ENCODE data around the gene ADGRF5.
A peak's percentile ranks its signal among the peaks of the same experiment; 100 is the strongest.

Gene ADGRF5, protein sequence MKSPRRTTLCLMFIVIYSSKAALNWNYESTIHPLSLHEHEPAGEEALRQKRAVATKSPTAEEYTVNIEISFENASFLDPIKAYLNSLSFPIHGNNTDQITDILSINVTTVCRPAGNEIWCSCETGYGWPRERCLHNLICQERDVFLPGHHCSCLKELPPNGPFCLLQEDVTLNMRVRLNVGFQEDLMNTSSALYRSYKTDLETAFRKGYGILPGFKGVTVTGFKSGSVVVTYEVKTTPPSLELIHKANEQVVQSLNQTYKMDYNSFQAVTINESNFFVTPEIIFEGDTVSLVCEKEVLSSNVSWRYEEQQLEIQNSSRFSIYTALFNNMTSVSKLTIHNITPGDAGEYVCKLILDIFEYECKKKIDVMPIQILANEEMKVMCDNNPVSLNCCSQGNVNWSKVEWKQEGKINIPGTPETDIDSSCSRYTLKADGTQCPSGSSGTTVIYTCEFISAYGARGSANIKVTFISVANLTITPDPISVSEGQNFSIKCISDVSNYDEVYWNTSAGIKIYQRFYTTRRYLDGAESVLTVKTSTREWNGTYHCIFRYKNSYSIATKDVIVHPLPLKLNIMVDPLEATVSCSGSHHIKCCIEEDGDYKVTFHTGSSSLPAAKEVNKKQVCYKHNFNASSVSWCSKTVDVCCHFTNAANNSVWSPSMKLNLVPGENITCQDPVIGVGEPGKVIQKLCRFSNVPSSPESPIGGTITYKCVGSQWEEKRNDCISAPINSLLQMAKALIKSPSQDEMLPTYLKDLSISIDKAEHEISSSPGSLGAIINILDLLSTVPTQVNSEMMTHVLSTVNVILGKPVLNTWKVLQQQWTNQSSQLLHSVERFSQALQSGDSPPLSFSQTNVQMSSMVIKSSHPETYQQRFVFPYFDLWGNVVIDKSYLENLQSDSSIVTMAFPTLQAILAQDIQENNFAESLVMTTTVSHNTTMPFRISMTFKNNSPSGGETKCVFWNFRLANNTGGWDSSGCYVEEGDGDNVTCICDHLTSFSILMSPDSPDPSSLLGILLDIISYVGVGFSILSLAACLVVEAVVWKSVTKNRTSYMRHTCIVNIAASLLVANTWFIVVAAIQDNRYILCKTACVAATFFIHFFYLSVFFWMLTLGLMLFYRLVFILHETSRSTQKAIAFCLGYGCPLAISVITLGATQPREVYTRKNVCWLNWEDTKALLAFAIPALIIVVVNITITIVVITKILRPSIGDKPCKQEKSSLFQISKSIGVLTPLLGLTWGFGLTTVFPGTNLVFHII (N-terminal part only)

DNA sequence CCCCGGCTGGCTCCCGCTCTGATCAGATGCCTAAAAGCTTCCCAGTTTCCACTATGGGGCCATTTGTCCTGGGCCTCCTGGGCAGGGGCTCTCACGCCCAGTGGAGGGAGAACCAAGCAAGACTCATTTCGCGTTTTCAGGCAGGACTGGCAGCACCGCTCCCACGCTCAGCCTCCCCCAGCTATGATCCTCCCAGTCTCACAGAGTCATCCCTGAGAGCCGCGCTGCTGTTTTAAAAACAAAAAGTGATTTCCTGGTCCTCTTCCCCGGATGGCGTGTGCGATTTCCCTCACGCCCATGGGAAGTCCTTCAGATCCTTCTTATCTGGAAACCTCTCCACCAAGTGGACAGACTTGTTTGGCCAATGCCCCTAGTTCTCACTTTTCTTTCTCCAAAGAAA lies at the start of gene ADGRF5:
ADGRF5 (minus strand) TSS at position 208 of the 400 bp plus-strand sequence. CDS start 15,176 bp downstream, outside the sequence.
- DNase-seq = no peak

DNA sequence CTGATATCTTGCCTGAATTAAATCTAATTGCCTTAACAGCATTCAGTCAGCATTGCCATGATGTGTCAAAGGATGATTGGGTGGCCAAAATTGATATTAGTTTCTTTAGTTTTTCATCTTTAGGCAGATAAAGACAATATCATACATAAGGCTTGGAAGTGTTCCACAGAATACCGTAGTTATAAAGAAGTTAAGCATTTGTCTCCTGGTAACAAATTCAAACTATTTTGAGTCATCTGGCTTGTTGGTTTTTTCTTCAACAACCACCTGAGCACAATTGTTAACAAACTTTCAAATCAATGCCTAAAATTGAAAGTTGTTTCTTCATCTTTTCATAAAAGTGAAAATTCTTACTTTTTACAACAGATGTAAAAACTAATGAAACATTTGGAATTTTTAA lies 47.5 kb upstream of the ADGRF5 start:
- DNase-seq = peak; percentile 10

DNA sequence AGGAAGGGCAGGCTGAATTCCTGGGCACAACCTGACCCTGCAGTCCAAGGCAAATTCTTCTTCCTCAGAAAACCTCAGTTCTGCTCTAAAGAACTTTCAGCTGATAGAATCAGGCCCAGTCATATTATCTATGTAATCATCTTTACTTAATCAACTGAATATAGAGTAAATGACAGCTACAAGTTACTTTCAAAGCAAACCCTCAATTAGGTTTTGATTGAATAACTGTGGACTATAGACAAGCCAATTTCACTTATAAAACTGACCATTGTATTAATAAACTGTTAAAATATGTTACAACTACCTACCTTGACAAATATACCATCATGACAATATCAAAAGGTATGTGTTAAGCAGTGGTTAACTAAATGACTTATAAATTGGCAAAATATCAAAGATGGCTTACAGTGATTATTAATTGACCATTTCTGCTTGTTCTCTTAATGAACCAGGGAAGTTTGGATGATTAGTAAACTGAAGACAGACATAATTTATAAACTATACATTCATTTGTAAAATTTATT lies 46.1 kb upstream of the ADGRF5 start:
- DNase-seq = no peak

DNA sequence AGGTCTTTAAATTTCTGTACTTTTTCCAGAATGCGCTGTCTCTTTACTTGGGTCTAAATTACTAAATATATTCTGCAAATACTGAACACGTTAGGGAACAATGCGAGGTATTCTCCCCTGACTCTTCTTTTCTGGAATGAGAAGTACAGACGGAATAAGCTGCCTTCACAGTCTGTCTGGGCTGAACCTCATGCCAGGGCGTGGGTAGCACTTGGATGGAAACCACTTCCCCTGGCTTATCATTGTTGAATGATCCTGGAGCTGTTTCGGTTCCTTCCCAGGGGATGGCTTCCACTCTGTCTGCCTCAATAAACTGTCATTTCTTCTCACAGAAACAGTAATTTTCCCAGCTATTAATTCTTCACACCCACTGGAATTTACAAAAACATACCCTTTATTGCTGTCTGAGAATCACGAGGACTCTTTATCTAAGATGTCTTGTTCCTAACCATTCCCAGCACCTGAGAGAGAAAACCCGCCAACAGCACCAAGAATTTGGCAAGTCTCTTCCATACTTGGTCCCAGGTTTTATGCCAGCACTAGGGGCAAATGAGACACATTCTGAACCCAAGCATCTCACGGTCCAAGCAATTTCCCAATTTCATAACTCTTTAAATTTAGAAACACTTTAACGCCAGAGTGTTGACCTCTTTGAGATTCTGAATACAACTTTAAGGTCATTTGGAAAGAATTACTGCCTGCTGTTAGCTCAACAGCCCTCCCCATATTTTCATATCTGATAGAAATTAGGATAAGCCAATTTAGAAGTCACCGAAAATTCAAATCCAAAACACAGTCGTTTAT lies 43.2 kb upstream of the ADGRF5 start:
- no peak for DNase-seq

DNA sequence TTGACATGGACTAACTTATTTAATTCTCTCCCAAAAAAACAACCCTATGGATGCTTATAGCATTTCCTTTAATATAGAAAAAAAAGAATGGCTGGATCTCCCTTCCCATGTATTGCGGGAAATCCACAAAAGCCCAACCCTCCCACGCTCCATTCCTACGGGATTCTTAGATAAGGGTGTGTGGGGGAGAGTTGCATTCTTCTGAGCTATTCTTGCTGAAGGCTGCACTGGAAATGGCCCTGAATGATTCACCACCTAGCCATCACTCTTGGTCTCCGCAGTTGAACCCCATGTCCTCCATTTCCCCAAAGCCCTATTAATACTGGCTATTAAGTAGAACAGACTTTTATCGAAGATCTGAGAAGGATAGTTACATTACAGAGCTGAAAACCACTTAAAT lies 41.9 kb upstream of the ADGRF5 start:
- peak; percentile 27 for DNase-seq

DNA sequence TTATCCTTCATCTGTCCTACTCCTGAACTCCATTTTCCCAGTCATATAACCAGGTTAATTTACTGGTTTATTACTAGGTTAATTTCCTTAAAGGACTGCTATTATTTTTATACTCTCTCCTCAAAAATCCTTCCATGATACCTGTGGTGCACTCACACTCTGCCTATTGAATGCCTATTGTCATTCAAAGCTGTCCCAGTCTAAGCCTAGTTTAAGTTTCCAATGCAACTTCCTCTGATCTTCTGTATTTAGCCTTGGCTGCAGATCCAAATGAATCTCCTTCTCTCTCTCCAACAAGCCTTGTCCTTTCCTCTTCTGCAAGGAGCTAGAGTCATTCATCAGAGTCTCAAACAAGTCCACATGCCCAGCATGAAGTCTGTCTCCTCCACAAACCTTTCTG lies 41.3 kb upstream of the ADGRF5 start:
- DNase-seq = no peak

DNA sequence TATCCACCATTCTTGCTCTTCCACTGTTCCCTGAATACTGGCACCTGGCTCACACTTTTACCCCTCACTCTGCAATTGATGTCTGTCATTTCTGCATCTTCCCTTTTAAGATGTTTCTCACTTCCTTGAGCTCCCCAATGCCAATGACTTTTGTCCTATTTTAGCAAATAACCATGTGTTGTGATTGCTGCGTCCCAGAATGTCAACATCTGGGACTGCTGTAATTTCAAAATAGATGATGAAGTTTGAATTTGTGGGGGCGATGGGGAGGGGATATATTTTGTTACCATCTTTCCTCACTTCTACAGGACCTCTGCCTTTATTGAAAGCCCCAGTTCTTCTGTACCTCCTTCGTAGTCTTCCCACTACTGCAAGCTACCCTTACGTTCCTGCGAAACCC lies 40.0 kb upstream of the ADGRF5 start:
- DNase-seq = no peak

DNA sequence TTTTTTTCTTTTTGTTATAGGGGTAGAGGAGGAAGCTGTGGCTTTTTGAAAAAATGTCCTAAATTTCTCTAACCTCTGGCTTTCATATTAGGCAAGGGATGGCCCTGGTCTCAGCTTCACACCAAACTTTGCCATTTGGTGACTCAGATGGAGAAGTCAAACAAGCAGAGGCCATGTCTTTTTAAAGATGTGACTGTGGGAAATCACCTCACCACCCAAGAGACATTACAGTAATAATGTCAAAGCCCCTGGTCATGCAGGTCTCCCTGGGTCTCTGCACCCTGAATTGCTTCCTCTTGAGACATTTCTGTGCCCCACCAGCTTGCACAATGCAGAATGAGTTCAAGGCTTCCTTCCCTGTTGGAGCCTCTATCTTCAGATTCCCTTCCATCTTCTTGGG lies 39.5 kb upstream of the ADGRF5 start:
- no peak for DNase-seq

DNA sequence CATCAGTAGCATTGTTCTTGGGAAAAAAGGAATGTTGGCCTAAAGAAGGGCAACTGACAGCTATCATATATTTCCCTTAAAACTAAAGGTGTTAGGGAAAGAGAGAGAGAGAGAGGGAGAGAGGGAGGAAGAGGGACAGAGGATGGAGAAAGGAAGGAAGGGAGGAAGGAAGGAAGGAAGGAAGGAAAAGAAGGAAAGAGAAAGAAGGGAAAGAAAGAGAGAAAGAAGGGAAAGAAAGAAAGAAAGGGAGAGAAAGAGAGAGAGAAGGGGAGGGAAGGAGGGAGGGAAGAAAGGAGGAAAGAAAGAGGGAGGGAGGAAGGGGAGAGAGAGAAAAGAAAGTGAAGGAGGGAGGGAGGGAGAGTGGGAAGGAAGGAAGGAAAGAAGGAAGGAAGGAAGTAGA lies 37.7 kb upstream of the ADGRF5 start:
- DNase-seq = no peak

DNA sequence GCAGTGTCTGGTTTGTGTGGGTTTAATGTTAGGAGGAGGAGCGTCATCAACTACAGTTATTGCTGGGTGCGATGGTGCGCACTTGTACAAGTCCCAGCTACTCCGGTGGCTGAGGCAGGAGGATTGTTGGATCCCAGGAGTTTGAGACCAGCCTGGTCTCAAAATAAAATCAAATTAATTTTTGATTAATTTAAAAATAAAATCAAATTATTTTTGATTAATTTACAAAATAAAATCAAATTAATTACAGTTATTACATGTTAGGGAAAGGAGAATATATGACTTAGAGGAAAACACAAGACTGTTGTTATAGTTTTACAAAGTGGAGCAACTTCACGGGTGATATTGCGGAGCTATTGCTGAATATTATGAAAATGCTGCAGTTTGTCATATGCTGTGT lies 34.7 kb upstream of the ADGRF5 start:
- no peak for DNase-seq

DNA sequence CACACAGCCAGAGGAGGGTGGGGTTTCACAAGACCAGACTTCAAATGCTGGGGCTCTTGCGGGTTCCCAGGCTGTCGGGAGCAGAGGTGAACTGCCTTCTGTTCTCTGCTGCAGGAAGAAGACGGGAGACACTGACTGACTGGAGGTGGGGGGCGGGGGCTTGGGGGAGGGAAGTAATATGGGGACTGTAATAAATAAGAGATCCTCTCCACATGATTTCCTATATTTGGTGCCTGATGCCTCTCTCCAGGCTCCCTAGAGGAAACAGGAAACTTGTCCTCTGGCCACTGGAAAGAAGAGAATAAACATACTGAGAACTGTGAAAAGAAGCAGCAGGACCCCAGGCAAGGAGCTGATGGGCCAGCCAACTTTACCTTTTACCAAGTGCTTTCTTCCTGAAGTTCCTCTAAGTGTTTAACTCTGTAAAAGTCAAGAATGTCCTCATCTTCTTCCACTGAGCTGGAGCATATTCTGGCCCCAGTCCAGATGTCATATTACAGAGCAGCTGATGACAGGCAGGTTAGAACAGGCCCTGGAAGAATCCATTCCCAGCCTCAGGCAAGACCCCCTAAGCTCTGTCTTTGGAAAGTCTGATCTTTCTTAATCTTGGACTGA lies 33.2 kb upstream of the ADGRF5 start:
- no peak for DNase-seq

DNA sequence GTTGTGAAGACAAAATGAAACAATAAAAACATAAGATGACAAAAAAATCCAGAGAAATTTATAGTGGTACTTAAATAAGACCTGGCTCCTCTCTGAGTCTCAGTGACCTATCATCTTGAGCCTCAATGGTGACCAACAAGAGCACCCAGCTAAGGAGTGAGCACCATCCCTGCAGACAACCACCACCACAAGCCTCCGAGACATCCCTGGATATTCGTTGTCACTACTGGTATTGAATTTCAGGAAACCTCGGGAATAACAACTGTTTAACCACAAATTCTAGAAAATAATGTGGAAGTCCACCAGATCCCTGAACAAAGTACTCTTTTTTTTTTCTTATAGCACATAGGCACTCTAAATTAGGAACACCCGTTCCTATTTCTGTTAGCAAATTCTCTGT lies 32.2 kb upstream of the ADGRF5 start:
- DNase-seq = no peak

DNA sequence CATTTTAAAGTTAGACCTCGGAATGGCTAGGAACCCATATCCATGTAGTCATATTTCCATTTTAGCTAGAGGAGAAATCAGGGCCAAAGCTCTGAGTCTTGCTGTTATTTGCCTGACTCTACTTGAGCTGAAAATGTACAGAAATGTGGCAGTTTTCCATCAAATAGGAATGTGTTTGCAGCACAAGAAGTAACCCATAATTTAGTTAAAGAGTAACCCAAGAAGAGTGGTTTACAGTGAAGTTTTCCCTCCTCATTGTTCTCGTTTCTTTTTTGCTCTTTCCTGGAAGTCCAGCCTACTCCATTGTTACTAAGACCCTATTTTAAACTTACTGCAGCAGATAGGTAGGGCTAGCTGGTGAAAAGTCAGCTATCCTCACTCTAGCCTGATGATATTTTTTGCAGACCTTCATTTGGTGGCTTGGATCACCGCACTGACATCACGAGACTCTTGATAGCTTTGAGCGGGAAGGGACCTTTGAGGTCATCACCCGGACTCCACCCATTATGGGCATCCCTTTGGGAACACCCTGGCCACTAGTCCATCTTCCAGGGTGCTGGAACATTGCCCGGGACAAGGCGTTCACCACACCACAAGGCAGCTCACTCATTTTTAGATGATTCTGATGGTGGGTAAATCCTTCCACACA lies 28.0 kb upstream of the ADGRF5 start:
- DNase-seq = no peak

DNA sequence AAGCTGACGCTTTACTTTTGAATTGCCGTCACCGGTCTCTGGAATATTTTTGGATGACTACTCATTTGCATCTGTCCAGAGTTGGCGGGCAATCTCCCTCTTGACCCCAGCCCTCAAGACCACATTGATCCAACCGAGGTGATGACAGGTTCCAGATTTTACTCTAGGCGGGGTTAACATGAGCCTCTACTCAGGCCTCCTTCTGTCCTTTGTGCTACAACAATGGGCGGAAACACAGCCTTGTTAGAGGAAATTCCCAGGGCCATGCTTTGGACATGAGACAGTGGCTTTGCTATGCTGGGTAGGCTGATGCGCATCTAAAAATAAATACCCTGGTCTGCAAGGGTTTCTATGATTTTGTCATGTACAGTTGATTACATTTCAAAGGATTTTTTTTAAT lies 27.0 kb upstream of the ADGRF5 start:
- peak; percentile 9 for DNase-seq

DNA sequence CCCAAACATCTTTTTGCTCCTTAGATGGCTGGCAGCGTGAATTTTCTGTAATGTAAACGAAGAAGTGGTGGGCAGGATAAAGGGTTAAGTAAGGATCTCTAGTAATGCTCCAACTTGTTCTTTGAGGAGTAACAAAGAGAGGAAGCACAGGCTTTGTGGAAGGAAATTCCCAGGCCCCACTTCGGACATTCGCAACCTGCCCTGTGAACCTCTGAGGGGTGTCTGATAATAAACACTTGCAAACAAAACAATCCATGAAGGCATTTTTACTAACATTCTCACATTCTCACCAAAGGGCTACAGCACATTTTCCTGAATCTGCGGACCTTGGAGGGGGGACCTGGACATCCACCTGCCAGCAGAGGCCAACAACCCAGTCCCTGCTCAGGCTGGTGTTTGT lies 25.8 kb upstream of the ADGRF5 start:
- DNase-seq = no peak

DNA sequence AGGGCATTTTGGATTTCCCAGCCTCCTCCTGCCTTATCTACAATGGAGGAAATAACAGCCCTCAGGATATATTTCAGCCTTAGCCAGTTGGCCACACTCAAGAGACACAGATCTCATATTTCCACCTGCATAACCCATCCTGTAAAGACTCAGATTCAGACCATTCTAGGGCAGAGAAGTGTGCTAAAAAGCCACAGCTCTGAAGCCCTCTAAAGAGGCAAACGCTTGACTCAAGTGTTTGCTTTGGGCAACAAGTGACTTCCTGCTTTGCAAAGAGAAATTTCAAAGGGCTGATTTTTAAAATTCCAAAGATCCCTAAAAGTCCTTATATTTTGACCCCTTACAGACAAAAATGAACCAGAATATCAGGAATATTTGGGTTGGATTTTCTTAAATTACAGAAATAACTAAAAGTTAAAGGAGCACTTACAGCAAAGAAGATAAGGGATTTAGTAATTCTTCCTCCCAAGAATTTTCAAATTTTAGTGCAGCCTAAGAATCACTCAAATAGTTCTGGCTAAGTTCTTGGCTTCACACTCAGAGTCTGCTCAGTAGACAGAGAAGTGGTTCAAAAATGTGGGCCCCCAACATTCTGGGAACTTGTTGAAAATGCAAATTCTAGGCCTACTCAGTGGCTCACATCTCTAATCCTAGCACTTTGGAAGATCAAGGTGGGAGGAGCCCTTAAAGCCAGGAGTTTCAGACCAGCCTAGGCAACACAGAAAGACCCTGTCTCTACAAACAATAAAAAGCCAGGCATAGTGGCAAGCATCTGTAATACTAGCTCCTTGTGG lies 18.9 kb upstream of the ADGRF5 start:
- no peak for DNase-seq

DNA sequence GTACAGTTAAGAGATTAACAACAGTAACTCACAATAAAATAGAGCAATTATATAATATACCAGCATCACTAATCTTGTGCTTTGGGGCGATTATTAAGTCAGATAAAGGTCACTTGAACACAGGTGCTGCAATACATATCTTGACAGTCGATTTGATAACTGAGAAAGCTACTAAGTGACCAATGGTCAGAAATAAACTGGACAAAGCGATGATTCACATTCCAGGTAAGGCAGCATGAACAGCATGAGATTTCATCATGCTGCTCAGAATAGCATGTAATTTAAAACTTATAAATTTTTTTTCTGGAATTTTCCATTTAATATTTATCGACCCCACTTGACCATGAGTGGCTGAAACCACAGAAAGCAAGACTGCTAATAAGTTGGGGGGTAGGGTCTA lies 15.9 kb upstream of the ADGRF5 start:
- no peak for DNase-seq

DNA sequence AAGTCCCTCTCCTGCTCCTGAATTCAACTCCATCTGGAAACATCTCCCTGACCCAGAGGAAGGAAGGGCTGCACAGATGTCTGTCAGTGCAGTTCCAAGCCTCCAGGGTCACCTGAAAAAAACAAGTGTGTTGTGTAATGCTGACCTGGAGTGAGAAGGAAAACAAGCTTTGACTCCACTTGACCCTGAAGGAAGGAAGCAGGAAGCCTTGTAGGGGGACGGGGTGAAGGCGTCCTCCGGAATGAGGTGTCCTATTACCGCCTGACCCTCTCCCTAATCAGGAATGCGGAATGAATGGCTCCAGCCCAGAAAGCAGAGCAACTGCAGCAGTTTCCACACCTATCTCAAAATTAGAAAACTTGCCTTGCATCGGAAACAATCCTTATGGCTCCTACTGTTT lies 13.9 kb upstream of the ADGRF5 start:
- DNase-seq = peak; percentile 6

DNA sequence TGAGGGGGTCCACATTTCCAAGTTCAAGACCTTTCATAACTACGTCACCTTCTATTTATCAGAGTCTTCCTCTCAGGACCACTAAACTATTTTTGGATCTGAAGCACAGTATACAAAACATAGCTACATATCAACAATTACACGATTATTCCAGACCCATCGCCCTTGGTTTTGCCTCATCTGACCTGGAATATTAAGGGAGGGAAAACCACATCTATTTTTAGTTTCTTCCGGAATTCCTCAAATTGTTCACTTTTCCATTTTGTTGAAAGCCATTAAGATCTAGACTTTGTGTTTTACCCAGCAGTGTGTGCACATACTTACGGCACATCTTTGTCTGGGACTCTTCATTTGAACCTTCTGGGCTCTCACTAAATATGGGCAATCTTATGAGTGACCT lies 12.0 kb upstream of the ADGRF5 start:
- peak; percentile 36 for DNase-seq

Measured in fibroblast of upper back skin (primary cell).